PC-9 (cell line): Measurements from ENCODE around the gene STAP1.

ENCODE experiments used
- CTCF ChIP-seq: fragments of 200-600 bp; sonication (generic); conservative IDR thresholded peaks from 2 replicates; pipeline ENCODE4 v1.6.1; 2017; ENCODE audit warnings: mixed run types, antibody characterized with exemption, mild to moderate bottlenecking, moderate library complexity
- EZH2 ChIP-seq: fragments of 200-600 bp; sonication (generic); IDR thresholded peaks from 2 replicates; pipeline ENCODE4 v1.8.0; 2017; ENCODE audit warnings: antibody characterized with exemption, low read depth

- no peak for TF ChIP-seq CTCF
- TF ChIP-seq EZH2, result no peak
Measured at GRCh38 chr4:67584496-67584895, 26.0 kb downstream of the STAP1 start.
